NB4 (cell line): ENCODE data around the gene ABCB4.
"Not testable (repeated sequence)": the region's sequence is repeated elsewhere in the genome, so short reads cannot be mapped to it uniquely, and the experiment has no call there.

Experiments
- DNase-seq: peaks from one replicate; pipeline ENCODE4 v3.0.0; 2010; ENCODE audit warnings: low read depth
- H3K4me3 ChIP-seq: one replicate; pipeline ENCODE4 v1.5.1; 2011; ENCODE audit warnings: mild to moderate bottlenecking, low read depth, low read length, moderate library complexity
- MYC ChIP-seq: IDR thresholded peaks from 2 replicates; pipeline ENCODE4 v1.6.1; 2011; ENCODE audit warnings: low read depth, low read length
- POLR2A ChIP-seq: IDR thresholded peaks from 2 replicates; pipeline ENCODE4 v1.6.1; 2011; ENCODE audit warnings: mild to moderate bottlenecking; ENCODE audit not compliant: insufficient read length; ENCODE audit errors: extremely low read depth
- TF ChIP-seq, protein P1 (sequence below): IDR thresholded peaks from 2 replicates; pipeline ENCODE4 v1.6.1; 2011; ENCODE audit warnings: low read depth, low read length
- TF ChIP-seq, protein P2 (sequence below): IDR thresholded peaks from one replicate; pipeline ENCODE4 v1.5.1; 2012; ENCODE audit warnings: low read depth, low read length

The ABCB4 gene

DNA sequence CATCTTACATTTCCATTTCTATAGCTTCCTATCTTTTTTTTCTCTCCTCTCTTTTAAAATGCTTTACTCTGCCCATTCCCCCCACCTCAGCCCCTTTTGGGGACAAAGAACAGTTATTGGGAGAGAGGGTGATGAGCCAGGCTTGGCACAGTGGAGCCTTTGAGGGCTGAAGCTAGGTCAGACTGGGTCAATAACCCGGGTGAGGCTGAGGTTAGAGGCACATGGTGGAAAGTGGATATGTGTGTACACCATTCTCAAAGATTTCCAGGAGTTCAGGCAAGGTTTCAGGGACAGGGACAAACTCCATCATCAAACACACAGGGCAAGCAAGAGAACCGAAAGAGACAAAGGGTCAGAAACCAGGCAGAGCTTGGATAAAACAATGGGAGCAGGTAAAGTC is 11.5 kb downstream of the ABCB4 start:
- no peak for DNase-seq
- TF ChIP-seq, protein P1, sequence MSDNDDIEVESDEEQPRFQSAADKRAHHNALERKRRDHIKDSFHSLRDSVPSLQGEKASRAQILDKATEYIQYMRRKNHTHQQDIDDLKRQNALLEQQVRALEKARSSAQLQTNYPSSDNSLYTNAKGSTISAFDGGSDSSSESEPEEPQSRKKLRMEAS = no peak
- TF ChIP-seq POLR2A (no peak), MYC (no peak)
- TF ChIP-seq, protein P2, sequence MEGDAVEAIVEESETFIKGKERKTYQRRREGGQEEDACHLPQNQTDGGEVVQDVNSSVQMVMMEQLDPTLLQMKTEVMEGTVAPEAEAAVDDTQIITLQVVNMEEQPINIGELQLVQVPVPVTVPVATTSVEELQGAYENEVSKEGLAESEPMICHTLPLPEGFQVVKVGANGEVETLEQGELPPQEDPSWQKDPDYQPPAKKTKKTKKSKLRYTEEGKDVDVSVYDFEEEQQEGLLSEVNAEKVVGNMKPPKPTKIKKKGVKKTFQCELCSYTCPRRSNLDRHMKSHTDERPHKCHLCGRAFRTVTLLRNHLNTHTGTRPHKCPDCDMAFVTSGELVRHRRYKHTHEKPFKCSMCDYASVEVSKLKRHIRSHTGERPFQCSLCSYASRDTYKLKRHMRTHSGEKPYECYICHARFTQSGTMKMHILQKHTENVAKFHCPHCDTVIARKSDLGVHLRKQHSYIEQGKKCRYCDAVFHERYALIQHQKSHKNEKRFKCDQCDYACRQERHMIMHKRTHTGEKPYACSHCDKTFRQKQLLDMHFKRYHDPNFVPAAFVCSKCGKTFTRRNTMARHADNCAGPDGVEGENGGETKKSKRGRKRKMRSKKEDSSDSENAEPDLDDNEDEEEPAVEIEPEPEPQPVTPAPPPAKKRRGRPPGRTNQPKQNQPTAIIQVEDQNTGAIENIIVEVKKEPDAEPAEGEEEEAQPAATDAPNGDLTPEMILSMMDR = no peak
- no peak overlapping the region for H3K4me3 ChIP-seq

DNA sequence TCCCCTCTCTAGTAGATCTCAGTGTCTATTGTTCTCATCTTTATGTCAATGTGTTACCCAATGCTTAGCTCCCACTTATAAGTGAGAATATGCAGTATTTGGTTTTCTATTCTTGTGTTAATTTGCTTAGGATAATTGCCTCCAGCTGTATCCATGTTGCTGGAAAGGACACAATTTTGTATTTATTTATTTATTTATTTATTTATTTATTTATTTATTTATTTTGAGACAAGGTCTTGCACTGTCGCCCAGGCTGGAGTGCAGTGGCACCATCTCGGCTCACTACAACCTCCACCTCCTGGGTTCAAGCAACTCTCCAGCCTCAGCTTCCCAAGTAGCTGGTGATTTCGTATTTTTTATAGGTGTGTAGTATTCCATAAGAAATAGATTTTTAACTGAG is 15.0 kb downstream of the ABCB4 start:
- not testable (repeated sequence) for DNase-seq, H3K4me3 ChIP-seq

DNA sequence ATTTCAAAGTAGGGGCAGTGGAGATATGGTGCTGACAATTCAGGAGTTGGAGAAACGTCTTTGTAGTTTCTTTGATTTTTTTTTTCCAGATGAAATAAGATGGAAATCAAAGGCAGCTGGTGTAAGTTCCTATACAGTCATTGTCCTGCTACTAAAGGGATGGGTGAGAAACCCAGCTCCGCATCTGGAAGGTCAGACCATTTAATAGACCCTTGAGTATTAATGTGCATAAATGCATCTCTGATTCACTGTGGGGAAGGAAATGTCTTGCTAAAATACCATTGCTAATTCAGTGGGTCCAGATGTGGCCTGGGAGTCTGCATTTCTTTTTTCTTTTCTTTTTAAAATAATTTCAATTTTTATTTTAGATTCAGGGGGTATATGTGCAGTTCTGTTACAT is 15.5 kb downstream of the ABCB4 start:
- no peak overlapping the region for H3K4me3 ChIP-seq
- TF ChIP-seq, protein P1 = no peak
- TF ChIP-seq, protein P2 = no peak
- TF ChIP-seq MYC = no peak
- TF ChIP-seq POLR2A = no peak
- no peak for DNase-seq

DNA sequence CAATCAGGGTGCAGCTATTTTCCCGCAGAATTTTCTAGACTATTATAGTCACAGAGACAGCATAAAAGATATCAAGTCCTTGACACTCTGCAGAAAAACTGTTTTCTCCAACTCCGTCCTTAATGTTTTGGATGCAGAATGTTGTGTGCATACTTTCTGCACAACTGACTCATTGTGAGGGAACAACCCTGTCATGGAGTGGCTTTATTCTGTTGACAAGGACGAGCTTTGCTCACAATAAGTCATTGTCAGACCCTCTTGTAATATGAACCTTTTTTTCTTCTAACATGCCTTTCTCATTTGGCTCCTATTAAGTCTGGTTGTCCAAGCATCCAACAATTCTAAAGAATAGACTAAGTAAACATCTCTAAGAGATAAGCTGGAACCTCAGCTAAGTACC is 17.3 kb downstream of the ABCB4 start:
- DNase-seq = no peak
- no peak for TF ChIP-seq POLR2A
- TF ChIP-seq, protein P1 = no peak
- TF ChIP-seq MYC = no peak
- TF ChIP-seq, protein P2 = no peak
- H3K4me3 ChIP-seq = no peak overlapping the region

DNA sequence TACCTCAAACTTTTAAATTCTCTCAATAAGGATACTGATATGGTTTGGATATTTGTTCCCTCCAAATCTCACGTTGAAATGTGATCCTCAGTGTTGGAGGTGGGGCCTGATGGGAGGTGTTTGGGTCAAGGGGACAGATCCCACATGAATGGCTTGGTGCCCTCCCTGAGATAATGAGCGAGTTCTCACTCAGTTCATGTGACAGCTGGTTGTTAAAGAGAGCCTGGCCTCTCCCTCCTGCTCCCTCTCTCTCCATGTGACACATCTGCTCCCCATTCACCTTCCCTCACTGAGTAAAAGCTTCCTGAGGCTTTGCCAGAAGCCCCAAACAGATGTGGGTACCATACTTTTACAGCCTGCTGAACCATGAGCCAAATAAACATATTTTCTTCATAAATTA is 19.2 kb downstream of the ABCB4 start:
- no peak overlapping the region for H3K4me3 ChIP-seq
- no peak for DNase-seq
- TF ChIP-seq, protein P2 = no peak
- TF ChIP-seq POLR2A (no peak), MYC (no peak)
- TF ChIP-seq, protein P1 = no peak

DNA sequence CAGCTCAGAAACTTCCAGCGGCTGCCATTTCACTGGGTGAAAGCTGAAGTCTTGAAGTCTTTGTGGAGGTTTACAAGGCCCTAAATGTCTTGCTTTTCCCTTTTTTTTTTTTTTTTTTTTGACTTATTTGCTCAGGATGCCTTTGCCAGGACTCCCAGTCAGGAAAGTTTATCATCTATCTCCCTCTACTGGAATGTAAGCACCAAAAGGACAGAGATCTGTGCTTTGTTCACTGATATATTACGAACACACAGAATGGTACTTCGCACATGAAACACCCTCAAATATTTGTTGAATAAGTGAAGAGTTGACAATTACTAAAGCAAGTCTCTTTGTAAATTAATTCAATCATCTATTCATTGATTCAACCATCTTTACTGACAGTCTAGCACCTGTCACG is 23.2 kb downstream of the ABCB4 start:
- DNase-seq = no peak
- H3K4me3 ChIP-seq = no peak overlapping the region
- TF ChIP-seq MYC (no peak), POLR2A (no peak)
- TF ChIP-seq, protein P2 = no peak
- TF ChIP-seq, protein P1 = no peak
